ENCODE data around the gene DDX25.

DDX25 gene

GRCh38 chr11:125935618-125936199 is 31.4 kb downstream of the DDX25 start:
- no peak for DNase-seq (ENCODE audit: low spot score)

DNA sequence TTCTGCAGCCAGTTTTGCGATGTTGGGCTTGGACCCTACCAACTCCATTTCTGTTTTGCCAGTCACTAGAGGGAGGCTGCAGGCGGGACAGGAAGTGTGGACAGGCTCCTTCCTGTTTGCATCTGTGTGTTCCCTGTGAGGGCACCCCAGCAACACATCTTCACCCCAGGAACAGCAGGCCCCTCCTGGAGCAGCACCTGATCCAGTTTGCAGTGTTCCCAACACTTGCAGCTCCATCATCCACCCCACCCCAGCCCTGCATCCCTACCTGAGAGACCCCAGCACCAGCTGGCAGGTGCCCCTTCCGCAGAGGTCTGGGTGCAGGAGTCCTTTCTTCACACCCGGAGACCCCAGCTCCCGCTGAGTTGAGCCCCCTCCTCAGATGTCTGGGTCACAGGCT is 34.1 kb downstream of the DDX25 start:
- no peak for DNase-seq (ENCODE audit: low spot score)

DNA sequence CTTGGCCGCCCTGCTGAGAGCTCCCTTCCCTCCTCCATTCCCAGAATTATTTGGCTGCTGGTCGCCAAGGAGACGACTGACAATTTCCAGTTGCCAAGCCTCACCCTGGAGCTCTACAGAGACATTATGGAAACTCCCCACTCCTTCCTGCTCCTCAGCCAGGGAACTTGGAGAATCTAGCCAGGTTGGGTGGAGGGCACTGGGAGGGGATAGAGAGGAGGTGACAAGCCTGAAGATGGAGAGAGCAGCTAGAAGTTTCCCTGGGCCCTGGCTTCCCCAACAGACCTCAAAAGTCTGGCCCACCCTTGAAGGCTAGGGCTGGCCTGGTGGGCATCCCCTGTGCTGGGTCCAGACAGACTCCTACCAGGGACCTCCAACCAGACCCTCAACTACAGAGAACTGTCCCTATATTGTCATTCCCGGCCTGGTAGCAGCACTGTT is 34.8 kb downstream of the DDX25 start:
- no peak for DNase-seq (ENCODE audit: low spot score)

DNA sequence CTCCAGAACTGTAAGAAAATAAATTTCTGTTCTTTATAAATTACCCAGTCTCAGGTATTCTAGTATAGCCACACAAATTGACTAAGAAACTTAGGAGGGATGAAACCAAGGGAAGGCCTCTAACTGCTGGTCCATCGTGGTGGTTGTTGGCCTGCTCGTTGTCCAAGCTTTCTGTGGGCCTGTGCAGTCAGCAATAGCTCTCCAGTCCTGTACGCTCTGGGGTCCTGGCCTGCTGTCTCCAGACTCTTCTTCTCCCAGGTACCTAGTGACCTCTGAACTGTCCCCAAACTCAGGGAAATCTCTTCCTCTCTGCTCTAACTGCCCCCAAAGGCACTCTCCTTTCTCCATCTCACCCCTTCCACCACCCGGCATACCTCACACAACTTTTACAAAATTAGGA is 35.8 kb downstream of the DDX25 start:
- DNase-seq (ENCODE audit: low spot score): no peak

DNA sequence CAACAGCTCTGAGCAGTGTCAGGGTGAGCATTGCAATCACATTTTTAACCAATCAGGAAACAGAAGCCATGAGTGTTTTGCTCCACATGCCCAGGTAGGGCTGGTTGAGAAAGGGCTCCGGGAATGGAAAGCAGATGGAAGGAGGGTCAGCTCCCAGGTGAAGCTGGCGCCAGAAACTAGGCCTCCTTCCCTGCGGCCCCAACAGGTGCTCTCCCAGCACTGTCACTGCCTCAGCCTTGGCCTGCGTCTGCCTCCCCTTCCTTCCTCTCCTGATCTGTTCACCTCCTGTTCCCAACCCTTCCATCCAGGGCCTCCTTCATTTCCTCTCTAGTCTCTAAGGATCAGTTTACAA is 36.9 kb downstream of the DDX25 start:
- DNase-seq (ENCODE audit: low spot score): no peak

DNA sequence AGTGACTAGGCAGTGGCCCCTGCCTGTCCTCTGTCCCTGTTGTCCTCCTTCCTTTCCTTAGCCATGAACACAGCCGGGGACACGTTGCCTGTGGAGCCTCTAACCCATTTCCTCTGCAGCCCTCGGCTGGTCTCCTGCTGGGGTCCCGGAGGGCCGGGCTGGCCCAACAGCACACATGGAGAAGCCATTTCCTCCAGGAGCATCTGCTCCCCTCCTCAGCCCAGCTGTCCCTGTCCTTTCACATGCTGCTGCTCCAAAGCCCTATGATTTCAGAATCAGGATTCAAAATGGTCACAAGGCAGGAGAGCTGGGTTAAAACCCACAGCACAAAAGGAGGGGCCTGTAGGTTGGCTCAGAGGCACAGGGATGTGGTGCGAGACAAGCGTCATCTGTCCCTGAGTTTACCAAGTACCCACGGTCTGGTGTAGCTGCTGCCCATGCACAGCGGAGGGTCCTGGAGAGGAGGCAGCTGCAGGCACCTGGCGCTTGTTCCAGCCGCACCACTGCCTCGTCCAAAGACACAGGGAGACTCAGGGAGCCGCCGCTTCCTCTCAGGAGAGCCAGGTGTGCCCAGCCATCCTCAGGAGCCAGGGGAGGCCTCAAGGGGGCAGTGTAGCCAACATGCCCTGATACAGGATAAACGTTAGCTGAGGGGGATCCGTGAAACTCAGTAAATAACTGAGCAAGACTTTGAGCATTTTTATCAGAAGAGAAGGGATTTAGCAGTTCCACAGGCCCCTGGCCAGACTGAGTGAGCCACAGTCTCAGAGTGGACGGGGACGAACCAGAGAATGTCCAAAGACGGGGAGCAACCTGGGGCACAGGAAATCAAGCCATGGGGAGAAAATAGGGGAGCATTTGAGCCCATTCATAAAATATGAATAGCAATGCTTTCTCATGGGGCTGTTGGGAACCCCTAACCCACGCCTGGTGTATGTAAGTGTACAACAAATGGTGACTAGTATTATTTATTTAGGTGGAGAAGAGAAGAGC is 37.6 kb downstream of the DDX25 start:
- DNase-seq (ENCODE audit: low spot score): peak; percentile 9

- DNase-seq (ENCODE audit: low spot score): no peak
These were observed 38.6 kb downstream of the DDX25 start for GRCh38 chr11:125942771-125943428.

GRCh38 chr11:125943661-125944349 is 39.5 kb downstream of the DDX25 start:
- DNase-seq (ENCODE audit: low spot score): no peak

- DNase-seq (ENCODE audit: low spot score): no peak
These were observed 40.2 kb downstream of the DDX25 start for GRCh38 chr11:125944350-125945010.

DNA sequence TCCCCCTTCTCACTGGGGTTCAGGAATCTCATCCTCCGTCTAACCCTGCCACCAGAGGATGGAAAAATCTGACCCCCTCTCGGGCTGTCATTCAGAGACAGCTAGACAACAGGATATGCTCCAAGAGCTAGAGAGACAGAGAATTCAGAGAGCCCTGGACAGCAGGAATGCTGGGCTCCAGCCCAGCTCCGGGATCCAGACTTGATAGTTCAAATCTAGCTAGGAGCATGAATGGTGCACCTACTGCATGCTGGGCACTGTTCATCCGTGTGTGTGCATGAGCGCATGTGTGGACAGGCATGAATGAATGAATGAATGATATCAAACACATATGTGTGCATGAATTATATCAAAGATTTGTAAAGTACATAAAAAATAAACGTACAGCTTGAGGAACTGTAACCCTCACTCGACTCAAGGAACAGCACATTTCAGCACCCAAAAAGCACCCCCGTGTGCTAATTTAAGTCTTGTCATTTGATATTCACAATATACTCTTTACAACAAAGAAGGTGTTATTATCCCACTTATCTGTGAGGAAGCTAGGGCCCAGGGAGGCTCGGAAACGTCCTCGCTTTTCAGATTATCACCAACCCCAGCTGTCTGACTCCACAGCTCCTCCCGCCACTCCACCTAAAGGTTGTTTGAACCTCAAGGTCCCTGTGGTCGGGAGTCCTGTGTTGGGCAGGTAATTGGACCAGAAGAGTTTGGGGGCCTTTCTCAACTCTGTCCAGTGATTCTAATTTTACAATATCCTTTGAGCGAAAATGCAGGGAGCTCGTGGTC is 40.9 kb downstream of the DDX25 start:
- DNase-seq (ENCODE audit: low spot score): no peak

DNA sequence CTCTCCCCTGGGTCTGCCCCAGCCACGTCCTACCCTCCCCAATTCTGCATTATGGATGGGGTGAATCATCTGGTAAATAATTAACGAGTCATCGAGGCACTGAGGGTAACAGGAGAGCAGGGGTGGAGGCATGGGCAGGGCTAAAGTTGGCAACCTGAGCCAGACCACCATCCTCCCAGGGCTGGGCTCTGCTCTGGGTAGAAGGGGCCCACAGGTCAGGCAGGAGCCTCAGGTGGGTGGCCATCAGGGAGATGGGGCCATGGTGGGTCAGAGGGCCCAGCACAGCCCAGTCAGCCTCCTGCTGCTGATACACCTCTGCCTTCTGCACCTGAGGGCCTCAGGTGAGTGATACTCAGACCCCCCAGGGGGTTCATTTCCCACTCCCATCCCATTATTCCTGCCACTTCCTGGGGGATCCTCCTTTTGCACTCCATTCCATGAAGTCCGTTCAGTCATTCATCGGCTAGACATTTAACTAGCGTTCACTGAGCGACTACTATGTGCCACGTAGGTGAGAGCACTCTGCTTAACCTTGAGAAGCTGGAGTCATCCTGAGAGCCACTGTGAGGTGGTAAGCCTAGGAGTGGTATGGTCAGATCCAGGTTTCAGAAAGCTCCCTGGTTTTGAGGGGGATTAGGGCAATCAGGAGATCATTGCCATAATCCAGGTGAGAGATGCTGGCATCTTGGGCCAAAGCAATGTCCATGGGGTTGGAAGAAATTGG is 41.7 kb downstream of the DDX25 start, which contains the start of gene VSIG10L2:
Gene VSIG10L2 (plus strand): TSS at position 248 of the 724 bp plus-strand sequence. CDS start 12 bp downstream, at position 260.
- no peak for DNase-seq (ENCODE audit: low spot score)

DNA sequence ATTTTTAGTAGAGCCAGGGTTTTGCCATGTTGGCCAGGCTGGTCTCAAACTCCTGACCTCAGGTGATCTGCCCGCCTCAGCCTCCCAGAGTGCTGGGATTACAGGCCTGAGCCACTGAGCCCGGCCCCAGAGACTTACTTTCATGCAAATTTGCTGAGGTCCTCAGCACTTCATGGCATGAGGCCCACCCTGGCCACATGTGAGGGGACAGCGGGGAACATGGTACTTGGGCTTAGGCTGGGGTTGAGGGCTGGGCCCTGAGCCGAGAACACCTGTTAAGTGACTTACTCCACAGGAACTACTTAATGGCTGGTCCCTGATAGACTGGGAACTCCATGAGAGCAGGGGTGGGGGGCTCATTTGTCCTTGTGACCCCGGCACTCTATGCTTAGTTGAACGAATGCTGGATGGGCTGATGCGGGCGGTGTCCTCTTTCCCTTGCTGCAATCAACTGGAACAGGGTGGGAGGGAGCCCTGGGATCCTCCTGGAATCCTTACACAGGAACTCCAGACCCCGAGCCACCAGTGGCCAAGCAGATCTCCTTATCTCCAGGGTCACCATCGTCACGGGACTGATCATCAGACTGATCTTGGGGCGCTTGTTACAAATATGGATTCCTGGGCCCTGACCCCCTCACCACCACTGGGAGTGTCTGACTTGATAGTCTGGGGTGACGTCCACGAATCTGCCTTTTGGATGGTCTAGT is 42.6 kb downstream of the DDX25 start:
- DNase-seq (ENCODE audit: low spot score): no peak

- DNase-seq (ENCODE audit: low spot score): no peak
These were observed 43.3 kb downstream of the DDX25 start for GRCh38 chr11:125947419-125948277.

- no peak for DNase-seq (ENCODE audit: low spot score)
These were observed 44.2 kb downstream of the DDX25 start for GRCh38 chr11:125948278-125949051.

- no peak for DNase-seq (ENCODE audit: low spot score)
These were observed 45.2 kb downstream of the DDX25 start for GRCh38 chr11:125949271-125950177.

DNA sequence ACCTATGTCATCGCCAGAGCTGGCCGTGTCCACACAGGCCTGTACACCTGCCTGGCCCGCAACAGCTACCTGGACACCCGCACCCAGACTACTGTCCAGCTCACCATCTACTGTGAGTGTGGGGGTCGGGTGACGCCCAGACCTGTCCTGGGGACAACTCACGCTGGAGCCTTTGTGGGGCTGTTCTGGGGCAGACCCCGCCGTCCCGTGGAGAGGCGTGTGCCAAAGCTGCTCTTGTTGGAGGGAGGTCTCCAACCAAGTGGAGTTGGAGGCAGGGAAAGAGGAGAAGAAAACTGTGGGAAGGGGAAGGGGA is 45.8 kb downstream of the DDX25 start:
- no peak for DNase-seq (ENCODE audit: low spot score)
